ENCODE data around the gene BTG1. TPM values are rescaled to one million over a fixed set of nuclear protein-coding genes. Genes with fewer than 3 reads are reported as not detected.

Gene BTG1
- total and polyA plus RNA-seq, 4 donors = 13.7 to 107 (median 28.9) TPM

GRCh38 chr12:92107094-92107493 lies 38.6 kb downstream of the BTG1 start:
- no peak overlapping the region for H3K9ac ChIP-seq (ENCODE audit: low read depth in 1 of 2, low read length in 2 of 2)
- H3K27me3 ChIP-seq (ENCODE audit: control insufficient read depth in 4 of 4, insufficient read depth in 4 of 4, low read length in 3 of 4) = no peaks in the 10 kb centered on the region
- no peak overlapping the region for H3K4me3 ChIP-seq (ENCODE audit: low read depth in 1 of 3, low read length in 3 of 3)
- no peak for TF ChIP-seq EGR1 (IDR thresholded peaks at IDR 0.05; ENCODE audit: low read depth in 2 of 2)
- TF ChIP-seq HNF4A (conservative IDR thresholded peaks at IDR 0.05) = no peak
- TF ChIP-seq YY1 (IDR thresholded peaks at IDR 0.05) = no peak
- no peak for TF ChIP-seq GABPA (IDR thresholded peaks at IDR 0.05 in 1 of 2, conservative IDR thresholded peaks at IDR 0.05 in 1 of 2)
- TF ChIP-seq TAF1 (conservative IDR thresholded peaks at IDR 0.05) = no peak
- TF ChIP-seq SP1 (IDR thresholded peaks at IDR 0.05) = no peak
- TF ChIP-seq FOXA2 (IDR thresholded peaks at IDR 0.05) = no peak
- no peak for TF ChIP-seq HNF4G (IDR thresholded peaks at IDR 0.05)
- TF ChIP-seq ATF3 (IDR thresholded peaks at IDR 0.05) = no peak
- no peak for TF ChIP-seq REST (IDR thresholded peaks at IDR 0.05)
- TF ChIP-seq, protein P1, sequence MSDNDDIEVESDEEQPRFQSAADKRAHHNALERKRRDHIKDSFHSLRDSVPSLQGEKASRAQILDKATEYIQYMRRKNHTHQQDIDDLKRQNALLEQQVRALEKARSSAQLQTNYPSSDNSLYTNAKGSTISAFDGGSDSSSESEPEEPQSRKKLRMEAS (IDR thresholded peaks at IDR 0.05) = no peak
- no peak for TF ChIP-seq JUND (IDR thresholded peaks at IDR 0.05)
- 90% methylated on average over 4 of the region's 4 CpGs for WGBS
- peaks cover 0 to 6% (median 3%) of the 10 kb centered on the region in 4 donors for H3K4me1 ChIP-seq (ENCODE audit: control insufficient read depth in 4 of 4, insufficient read depth in 4 of 4, low read length in 3 of 4)
- H3K36me3 ChIP-seq (ENCODE audit: control insufficient read depth in 4 of 4, insufficient read depth in 3 of 4, low read depth in 1 of 4, low read length in 3 of 4) = no peaks in the 10 kb centered on the region
- DNase-seq (ENCODE audit: low spot score) = no peak
- H3K9me3 ChIP-seq (ENCODE audit: control insufficient read depth in 4 of 4, low read length in 3 of 4) = no peaks in the 10 kb centered on the region
- H3K27ac ChIP-seq (ENCODE audit: low read depth in 1 of 2, low read length in 2 of 2) = no peak overlapping the region

GRCh38 chr12:92105676-92106075 lies 40.0 kb downstream of the BTG1 start:
- no peak overlapping the region for H3K4me3 ChIP-seq (ENCODE audit: low read depth in 1 of 3, low read length in 3 of 3)
- H3K27me3 ChIP-seq (ENCODE audit: control insufficient read depth in 4 of 4, insufficient read depth in 4 of 4, low read length in 3 of 4) = no peaks in the 10 kb centered on the region
- peaks cover 0 to 7% (median 3%) of the 10 kb centered on the region in 4 donors for H3K4me1 ChIP-seq (ENCODE audit: control insufficient read depth in 4 of 4, insufficient read depth in 4 of 4, low read length in 3 of 4)
- no peak for TF ChIP-seq GABPA (IDR thresholded peaks at IDR 0.05 in 1 of 2, conservative IDR thresholded peaks at IDR 0.05 in 1 of 2)
- no peak for TF ChIP-seq RXRA (IDR thresholded peaks at IDR 0.05)
- TF ChIP-seq YY1 (IDR thresholded peaks at IDR 0.05) = no peak
- TF ChIP-seq CTCF (IDR thresholded peaks at IDR 0.05; ENCODE audit: low read depth, low read length, missing input control) = no peak
- TF ChIP-seq RAD21 (IDR thresholded peaks at IDR 0.05) = no peak
- TF ChIP-seq, protein P2, sequence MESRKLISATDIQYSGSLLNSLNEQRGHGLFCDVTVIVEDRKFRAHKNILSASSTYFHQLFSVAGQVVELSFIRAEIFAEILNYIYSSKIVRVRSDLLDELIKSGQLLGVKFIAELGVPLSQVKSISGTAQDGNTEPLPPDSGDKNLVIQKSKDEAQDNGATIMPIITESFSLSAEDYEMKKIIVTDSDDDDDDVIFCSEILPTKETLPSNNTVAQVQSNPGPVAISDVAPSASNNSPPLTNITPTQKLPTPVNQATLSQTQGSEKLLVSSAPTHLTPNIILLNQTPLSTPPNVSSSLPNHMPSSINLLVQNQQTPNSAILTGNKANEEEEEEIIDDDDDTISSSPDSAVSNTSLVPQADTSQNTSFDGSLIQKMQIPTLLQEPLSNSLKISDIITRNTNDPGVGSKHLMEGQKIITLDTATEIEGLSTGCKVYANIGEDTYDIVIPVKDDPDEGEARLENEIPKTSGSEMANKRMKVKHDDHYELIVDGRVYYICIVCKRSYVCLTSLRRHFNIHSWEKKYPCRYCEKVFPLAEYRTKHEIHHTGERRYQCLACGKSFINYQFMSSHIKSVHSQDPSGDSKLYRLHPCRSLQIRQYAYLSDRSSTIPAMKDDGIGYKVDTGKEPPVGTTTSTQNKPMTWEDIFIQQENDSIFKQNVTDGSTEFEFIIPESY (IDR thresholded peaks at IDR 0.05) = no peak
- TF ChIP-seq FOXA2 (IDR thresholded peaks at IDR 0.05) = no peak
- no peak for TF ChIP-seq SP1 (IDR thresholded peaks at IDR 0.05)
- TF ChIP-seq HNF4A (conservative IDR thresholded peaks at IDR 0.05) = no peak
- TF ChIP-seq NR2F2 (IDR thresholded peaks at IDR 0.05) = no peak
- TF ChIP-seq, protein P1 (IDR thresholded peaks at IDR 0.05) = no peak
- no peak for TF ChIP-seq TAF1 (conservative IDR thresholded peaks at IDR 0.05)
- no peak for TF ChIP-seq JUND (IDR thresholded peaks at IDR 0.05)
- TF ChIP-seq EGR1 (IDR thresholded peaks at IDR 0.05; ENCODE audit: low read depth in 2 of 2) = no peak
- TF ChIP-seq FOXA1 (IDR thresholded peaks at IDR 0.05) = no peak
- no peak for TF ChIP-seq ATF3 (IDR thresholded peaks at IDR 0.05)
- TF ChIP-seq REST (IDR thresholded peaks at IDR 0.05) = no peak
- no peak for TF ChIP-seq HNF4G (IDR thresholded peaks at IDR 0.05)
- H3K9ac ChIP-seq (ENCODE audit: low read depth in 1 of 2, low read length in 2 of 2) = no peak overlapping the region
- no peak for DNase-seq (ENCODE audit: low spot score)
- H3K36me3 ChIP-seq (ENCODE audit: control insufficient read depth in 4 of 4, insufficient read depth in 3 of 4, low read depth in 1 of 4, low read length in 3 of 4) = no peaks in the 10 kb centered on the region
- H3K27ac ChIP-seq (ENCODE audit: low read depth in 1 of 2, low read length in 2 of 2) = no peak overlapping the region
- WGBS = 78% methylated on average over 5 of the region's 5 CpGs
- H3K9me3 ChIP-seq (ENCODE audit: control insufficient read depth in 4 of 4, low read length in 3 of 4) = no peaks in the 10 kb centered on the region

Data from liver (tissue), 9 donors.